Motor neuron (in vitro differentiated cells): ENCODE measurements around the gene ARHGEF10L. TPM values are rescaled to one million over a fixed set of nuclear protein-coding genes. Genes with fewer than 3 reads are reported as not detected.

Experiments
- ATAC-seq, 8 experiments: fragments of 200-7000 bp; cut with Tn5 transposase; replicated peaks in 6 of 8; 2 replicates each; pipeline ENCODE4 v1.8.0; 2021; ENCODE audit warnings: mild to moderate bottlenecking in 8 of 8, moderate library complexity in 8 of 8
- H3K27ac ChIP-seq, 2 donors: fragments of 250-450 bp; sonication (Bioruptor Pico); 2 replicates each; pipeline ENCODE4 v1.9.0; 2021; ENCODE audit warnings: antibody characterized with exemption in 2 of 2, mild to moderate bottlenecking in 2 of 2, moderate library complexity in 1 of 2
- H3K4me1 ChIP-seq, 2 donors: fragments of 250-450 bp; sonication (Bioruptor Pico); replicated peaks in 1 of 2; 2 replicates each; pipeline ENCODE4 v1.6.1; 2021; ENCODE audit warnings: antibody characterized with exemption in 2 of 2, mild to moderate bottlenecking in 2 of 2, moderate library complexity in 1 of 2
- H3K4me3 ChIP-seq, 5 donors: fragments of 250-450 bp; sonication (Bioruptor Pico); 2 replicates each; pipeline ENCODE4 v1.9.0; 2021; ENCODE audit warnings: antibody characterized with exemption in 5 of 5, mild to moderate bottlenecking in 5 of 5, moderate library complexity in 4 of 5
- WGBS, 10 experiments: fragments of 450-650 bp; shearing (Covaris generic); methylation state at CpG; one replicate each; pipeline ENCODE4 v1.0.0; 2022; 5-methylcytosine and 5-hydroxymethylcytosine counted together
- in situ Hi-C, 9 experiments: fragments of 400-800 bp; cut with MboI; loops; one replicate each; pipeline ENCODE4 v1.15.0; 2021; ENCODE audit warnings: low sequenced_read_pairs in 9 of 9, low pct_unique_long_range_greater_than_20kb in 2 of 9; ENCODE audit not compliant: unreplicated experiment in 9 of 9
- total RNA-seq, 8 experiments: library from RNA; unstranded; fragments of 300-600 nt; gene quantifications; 2 replicates each; pipeline versions ENCODE4 v1.2.3 to v1.2.4, GENCODE V29; 2022

ARHGEF10L gene
- total RNA-seq, 8 experiments from 2014 or later: 2.5 to 41.4 (median 26.1) TPM

DNA sequence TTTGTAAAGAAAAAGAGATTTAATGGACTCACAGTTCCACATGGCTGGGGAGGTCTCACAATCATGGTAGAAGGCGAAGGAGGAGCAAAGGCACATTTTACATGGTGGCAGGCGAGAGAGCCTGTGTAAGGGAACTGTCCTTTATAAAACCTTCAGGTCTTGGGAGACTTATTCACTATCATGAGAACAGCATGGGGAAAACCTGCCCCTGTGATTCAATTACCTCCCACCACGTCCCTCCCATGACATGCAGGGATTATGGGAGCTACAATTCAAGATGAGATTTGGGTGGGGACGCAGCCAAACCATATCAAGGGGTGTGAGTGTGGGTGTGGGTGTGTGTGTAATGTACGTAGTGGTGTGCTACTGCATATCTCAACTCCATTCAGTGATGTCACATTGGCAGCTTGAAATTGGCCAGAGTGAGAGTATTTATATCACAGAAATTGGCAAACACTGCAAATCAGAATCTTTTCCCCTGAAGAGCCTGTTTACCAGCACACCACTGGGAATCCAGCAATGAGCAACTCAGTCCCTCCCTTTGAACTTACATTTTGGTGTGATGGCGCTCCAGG is 5.4 kb downstream of the ARHGEF10L start:
- in situ Hi-C loops: no loop called here
- Histone ChIP-seq H3K4me3 (no peak overlapping the region), H3K27ac (no peak overlapping the region), H3K4me1 (peaks cover 23 to 27% of the 10 kb centered on the region in 2 donors)
- 40 to 100% (median 84%) methylated on average over 1 to 4 of the region's 6 CpGs; no CpG with 5 or more reads in 2 of the 10 experiments for WGBS, 10 experiments
- ATAC-seq: peak in 2 of 8 experiments; percentile 52 to 61

DNA sequence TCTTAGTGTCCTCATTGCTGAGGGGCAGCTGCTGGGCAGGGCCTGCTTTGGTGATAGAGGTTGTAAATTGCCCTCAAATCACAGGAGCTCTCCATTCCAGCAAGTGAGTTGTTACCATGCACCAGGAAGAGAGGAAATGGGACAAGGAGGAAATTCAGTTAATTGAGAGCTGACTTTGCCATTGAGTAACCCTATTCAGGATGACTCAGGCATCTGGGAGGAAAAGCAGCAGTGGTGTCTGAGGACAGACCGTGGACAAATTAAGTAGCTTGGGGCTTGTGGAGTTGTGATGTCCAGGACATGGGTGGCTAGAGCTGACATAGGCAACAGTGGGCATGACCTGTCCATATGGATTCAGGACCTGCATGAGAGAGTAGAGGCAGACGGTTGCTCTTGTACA is 5.9 kb downstream of the ARHGEF10L start:
- Histone ChIP-seq H3K27ac (no peak overlapping the region), H3K4me1 (peaks cover 23 to 27% of the 10 kb centered on the region in 2 donors), H3K4me3 (no peak overlapping the region)
- 0 to 100% (median 70%) methylated on average over 1 to 2 of the region's 2 CpGs; no CpG with 5 or more reads in 5 of the 10 experiments for WGBS, 10 experiments
- ATAC-seq: peak in 2 of 8 experiments; percentile 51 to 56
- in situ Hi-C loops: no loop called here

DNA sequence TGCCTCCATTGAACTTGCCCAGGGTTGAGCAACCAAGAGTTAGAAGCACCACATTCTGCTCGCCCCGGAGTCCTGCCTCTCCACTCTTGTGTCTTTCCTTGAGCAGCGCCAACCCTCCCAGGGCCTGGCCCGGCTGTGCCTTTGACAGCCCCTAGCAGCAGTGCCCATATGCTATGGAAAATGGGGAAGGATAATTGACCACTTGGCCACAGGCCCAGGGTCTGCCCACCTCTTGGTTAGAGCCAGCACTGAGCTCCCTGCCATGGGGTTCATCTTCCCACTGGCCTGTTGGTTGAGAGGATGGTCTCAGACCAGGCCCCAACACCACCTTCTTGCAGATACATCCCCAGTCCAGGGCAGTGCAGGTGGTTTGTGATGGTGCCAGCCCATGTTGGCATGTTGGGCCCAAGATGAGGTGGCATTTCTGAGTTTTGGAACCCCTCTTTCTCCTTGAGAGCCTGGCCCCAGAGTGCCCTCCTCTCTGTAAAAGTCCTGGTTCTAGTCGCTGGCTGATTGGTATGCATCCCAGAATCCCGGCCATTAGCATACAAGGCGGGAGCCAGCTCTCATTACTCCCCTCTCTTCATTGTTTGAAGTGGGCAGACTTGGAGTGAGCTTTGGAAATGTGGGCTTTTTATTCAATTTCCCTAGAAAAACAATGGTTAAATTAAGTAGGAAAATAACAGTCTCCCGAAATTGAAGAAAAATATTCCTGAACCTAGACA is 7.6 kb downstream of the ARHGEF10L start:
- 23 to 88% (median 49%) methylated on average over 1 to 8 of the region's 8 CpGs; no CpG with 5 or more reads in 2 of the 10 experiments for WGBS, 10 experiments
- peak in 5 of 8 experiments; percentile 43 to 69 (median 57) for ATAC-seq
- in situ Hi-C loops: no loop called here
- Histone ChIP-seq H3K4me3 (no peak overlapping the region), H3K4me1 (peaks cover 28 to 30% of the 10 kb centered on the region in 2 donors), H3K27ac (no peak overlapping the region)

DNA sequence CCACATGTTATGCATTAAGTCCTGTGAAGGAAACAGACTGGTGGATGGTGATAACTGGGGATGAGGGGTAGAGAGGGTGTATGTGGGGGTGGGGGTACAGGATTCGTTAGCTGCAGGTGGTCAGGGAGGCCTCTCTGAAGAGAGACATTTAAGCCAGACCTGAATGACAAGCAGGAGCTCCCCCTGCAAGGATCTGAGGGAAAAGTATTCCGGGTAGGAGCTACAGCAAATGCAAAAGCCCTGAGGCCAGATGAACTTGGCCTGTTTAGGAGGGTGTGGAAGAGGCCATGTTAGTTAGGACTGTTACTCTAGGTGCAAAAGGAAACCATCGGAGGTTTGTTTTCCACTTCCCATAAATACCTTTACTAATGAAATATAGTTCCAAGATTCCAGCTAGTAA is 9.9 kb downstream of the ARHGEF10L start:
- Histone ChIP-seq H3K4me1 (peaks cover 28 to 32% of the 10 kb centered on the region in 2 donors), H3K27ac (no peak overlapping the region), H3K4me3 (no peak overlapping the region)
- peak in 1 of 8 experiments; percentile 52 for ATAC-seq
- WGBS, 10 experiments: 55 to 89% (median 63%) methylated on average over 2 to 3 of the region's 3 CpGs; no CpG with 5 or more reads in 4 of the 10 experiments
- in situ Hi-C loops: no loop called here

DNA sequence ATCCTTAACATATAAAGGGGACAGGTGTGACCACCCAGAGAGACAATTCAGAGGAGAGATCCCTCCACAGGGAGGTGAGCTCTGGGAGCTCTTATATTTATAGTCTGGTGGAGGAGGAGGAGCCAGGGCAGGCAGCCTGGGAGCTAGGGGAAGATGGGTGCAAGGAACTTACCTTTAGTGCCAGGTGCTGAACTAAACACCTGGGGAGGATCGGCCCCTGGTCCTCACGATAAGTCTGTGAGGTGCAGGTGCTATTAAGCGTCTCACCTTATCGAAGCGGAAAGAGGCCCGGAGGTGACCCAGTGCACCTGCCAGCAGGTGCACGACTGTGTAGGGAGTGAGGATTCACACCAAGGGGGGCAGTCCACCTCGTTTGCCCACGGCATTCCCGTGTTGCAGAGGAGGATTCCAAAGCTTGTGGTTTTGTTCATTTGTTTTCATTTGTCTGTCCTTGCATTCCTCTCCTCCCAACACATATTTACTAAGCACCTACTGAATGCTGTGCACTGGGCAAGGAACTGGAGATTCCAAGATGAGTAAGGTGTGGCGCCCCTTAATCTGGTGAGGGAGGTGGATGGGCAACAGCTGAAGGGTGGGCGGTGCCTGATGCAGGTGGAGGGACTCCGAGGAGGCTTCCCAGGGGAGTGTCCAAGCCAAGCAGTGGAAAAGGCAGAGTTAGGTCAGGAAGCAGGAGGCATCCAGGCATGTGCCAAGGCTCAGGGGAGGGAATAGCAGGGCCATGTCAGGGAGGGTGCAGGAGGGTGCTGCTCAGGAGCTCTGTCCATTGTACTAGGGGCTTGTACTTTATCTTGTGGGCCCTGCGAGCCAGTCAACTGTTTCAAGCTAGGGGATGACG is 11.5 kb downstream of the ARHGEF10L start:
- in situ Hi-C loops: no loop called here
- WGBS, 10 experiments: 37 to 83% (median 65%) methylated on average over 5 to 12 of the region's 15 CpGs; no CpG with 5 or more reads in 3 of the 10 experiments
- peak in 1 of 8 experiments; percentile 8 for ATAC-seq
- Histone ChIP-seq H3K27ac (no peak overlapping the region), H3K4me1 (peaks cover 28 to 32% of the 10 kb centered on the region in 2 donors), H3K4me3 (no peak overlapping the region)

DNA sequence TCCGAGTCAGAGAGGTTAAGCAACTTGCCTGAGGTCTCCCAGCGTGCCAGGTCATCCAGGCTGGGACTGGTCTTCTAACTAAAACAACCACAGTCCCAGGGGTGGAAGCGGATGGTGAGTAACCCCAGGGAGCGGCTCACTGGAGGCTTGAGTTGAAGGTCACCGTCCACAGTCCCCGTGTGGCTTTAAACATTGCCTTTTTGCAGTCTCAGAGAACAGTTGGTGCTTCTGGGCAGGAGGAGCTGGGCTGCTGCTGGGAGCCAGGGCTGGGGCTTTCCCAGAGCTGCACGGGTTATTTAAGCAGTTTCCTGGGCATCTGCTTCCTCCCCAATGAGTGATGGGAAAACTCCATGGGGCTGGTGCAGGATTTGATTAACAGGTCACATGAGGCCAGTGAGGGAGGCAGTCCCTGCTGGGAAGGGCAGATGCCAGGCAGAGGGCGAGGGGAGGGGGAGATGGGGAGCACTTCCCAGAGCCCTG is 12.3 kb downstream of the ARHGEF10L start:
- ATAC-seq: peak; percentile 55 to 88 (median 72)
- H3K27ac ChIP-seq: no peak overlapping the region

DNA sequence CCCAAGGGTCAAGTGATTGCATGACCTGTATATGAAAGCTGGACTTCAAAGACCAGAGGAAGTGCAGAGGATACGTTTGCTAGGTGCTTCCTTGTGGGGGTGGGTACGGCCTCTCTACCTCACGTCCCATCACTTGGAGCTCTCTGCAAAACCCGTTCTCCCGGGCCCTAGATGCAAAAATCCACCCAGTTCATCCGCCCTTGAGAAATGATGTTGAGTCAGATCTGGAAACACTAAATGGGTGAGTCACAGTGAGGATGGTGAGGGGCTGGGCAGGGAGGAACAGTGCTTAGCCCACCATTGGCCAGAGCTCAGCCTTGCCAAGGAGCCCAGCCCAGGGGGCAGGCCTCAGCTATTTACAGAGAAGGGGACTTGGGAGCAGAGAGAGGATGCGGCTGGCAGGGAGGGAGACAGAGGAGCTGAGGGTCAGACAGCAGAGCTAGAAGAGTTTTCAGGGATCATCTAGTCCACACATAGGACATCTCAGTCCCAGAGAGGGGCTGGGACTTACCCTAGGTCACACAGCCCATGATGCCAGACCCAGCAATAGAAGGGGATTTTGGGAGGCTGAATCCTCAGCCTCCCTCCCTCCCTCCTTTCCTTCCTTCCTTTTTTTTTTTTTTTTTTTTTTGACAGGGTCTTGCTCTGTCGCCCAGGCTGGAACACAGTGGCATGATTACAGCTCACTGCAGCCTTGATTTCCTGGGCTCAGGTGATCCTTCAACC is 14.6 kb downstream of the ARHGEF10L start:
- 0 to 100% (median 79%) methylated on average over 1 to 8 of the region's 8 CpGs; no CpG with 5 or more reads in 3 of the 10 experiments for WGBS, 10 experiments
- Histone ChIP-seq H3K4me3 (no peak overlapping the region), H3K27ac (no peak overlapping the region), H3K4me1 (peaks cover 23 to 37% of the 10 kb centered on the region in 2 donors)
- peak in 5 of 8 experiments; percentile 32 to 84 (median 61) for ATAC-seq
- in situ Hi-C loops: no loop called here

More for the DNA sequence above, 12.3 kb downstream of the ARHGEF10L start:
- in situ Hi-C loops: no loop called here
- no peak overlapping the region for H3K4me3 ChIP-seq
- WGBS, 10 experiments: 15 to 63% (median 50%) methylated on average over 3 to 7 of the region's 8 CpGs; no CpG with 5 or more reads in 4 of the 10 experiments
- H3K4me1 ChIP-seq: peaks cover 23 to 27% of the 10 kb centered on the region in 2 donors

DNA sequence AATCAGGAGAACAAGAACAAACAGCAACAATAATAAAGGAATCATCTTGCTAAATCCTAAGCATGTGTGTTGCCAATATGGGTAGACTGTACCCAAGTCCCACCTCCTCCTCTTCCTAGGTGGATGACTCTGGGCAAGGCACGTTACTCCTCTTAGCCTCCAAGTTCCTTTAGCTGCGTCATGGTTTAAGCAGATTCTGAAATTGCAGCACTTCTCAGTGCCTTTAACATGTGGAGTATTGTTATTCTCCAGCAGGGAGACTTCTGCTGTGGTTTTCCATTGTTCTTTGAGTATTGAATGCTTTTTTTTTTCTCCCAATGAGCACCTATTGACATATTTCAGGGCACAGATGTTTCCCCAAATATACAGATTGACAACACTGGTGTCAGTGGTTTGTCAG is 15.5 kb downstream of the ARHGEF10L start:
- WGBS, 10 experiments: 79 to 100% (median 84%) methylated on average over 1 to 2 of the region's 2 CpGs; no CpG with 5 or more reads in 5 of the 10 experiments
- no peak overlapping the region for H3K27ac ChIP-seq
- peaks cover 28 to 43% of the 10 kb centered on the region in 2 donors for H3K4me1 ChIP-seq
- in situ Hi-C loops: no loop called here
- H3K4me3 ChIP-seq: no peak overlapping the region
- ATAC-seq: no peak

DNA sequence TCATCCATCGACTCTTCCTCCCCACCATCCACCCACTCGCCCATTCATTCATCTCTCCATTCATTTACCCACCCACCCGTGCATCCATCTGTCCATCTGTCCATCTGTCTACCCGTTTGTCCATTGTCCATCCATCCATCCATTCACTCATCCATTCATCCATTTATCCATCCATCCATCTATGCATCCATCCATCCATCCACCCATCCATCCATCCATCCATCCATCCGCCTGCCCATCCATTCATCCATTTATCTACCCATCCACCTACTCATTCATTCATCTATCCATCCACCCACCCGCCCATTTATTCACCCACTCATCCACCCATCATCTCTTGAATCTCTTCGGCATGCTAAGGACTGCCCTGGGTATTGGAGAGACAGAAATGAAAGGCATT is 18.5 kb downstream of the ARHGEF10L start:
- 39 to 97% (median 86%) methylated on average over 2 to 7 of the region's 7 CpGs for WGBS, 10 experiments
- Histone ChIP-seq H3K4me3 (no peak overlapping the region), H3K4me1 (peaks cover 17 to 28% of the 10 kb centered on the region in 2 donors), H3K27ac (no peak overlapping the region)
- no peak for ATAC-seq
- in situ Hi-C loops: no loop called here

DNA sequence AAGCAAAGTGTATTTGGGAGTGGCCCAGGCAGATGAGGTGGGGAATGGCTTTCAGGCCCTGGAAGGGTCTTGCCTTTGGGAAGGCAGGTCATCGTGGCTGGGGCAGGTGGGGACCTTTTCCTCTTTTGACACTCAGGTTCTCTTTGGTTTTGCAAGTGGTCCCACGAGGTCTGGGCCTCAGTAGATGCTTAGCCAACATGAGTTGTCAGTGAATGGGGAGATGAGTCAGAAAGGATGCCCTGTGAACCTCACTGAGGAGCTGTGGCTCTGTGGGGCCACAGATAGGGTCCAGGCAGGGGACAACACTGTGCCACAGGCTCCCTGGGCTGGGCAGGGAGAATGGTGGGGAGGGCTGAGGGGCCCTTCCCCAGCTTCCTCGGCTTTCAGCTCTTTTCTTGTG is 19.0 kb downstream of the ARHGEF10L start:
- peak in 3 of 8 experiments; percentile 29 to 39 (median 34) for ATAC-seq
- no peak overlapping the region for H3K4me3 ChIP-seq
- no peak overlapping the region for H3K27ac ChIP-seq
- whole genome bisulfite sequencing, 10 experiments: 0 to 100% (median 60%) methylated on average over 1 to 3 of the region's 3 CpGs; no CpG with 5 or more reads in 5 of the 10 experiments
- in situ Hi-C loops: no loop called here
- peaks cover 17 to 30% of the 10 kb centered on the region in 2 donors for H3K4me1 ChIP-seq

DNA sequence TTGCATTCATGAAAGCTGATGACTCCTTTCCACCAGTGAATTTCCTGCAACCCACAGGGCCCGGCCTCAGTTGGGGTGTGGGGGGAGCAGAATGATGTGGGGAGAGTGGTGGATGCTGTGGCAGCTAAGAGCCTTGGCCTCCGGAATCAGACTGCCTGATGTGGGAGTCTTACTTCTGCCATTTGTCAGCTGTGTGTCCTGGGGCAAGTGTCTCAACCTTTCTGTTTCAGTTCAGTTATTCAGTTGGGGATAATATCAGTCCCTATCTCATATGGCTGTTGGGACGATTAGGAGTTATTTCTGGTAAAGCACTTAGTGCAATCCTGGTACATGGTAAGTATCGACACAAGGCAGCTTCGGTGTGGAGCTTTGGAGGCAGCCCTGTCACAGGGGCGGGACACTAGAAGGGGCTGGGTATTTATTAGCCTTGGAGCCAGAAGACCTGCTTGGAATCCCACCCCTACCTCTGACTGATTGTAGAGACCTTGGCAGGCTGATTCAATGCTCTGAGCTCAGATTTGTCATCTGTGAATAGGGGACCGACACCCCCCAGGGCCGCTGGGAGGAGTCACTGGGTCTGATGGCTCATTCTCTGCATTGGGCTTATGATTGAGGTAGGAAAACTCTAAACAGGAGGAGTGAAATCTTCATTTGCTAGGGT is 19.6 kb downstream of the ARHGEF10L start:
- H3K27ac ChIP-seq: no peak overlapping the region
- in situ Hi-C loops: no loop called here
- WGBS, 10 experiments: 8 to 91% (median 43%) methylated on average over 1 to 8 of the region's 8 CpGs; no CpG with 5 or more reads in 4 of the 10 experiments
- H3K4me1 ChIP-seq: peaks cover 20 to 36% of the 10 kb centered on the region in 2 donors
- no peak overlapping the region for H3K4me3 ChIP-seq
- ATAC-seq: peak in 5 of 8 experiments; percentile 19 to 62 (median 31)
